ENCODE data around the gene UGT2B7.

UGT2B7 gene

GRCh38 chr4:69120870-69121269 lies 24.6 kb downstream of the UGT2B7 start:
- Histone ChIP-seq H3K4me3 (ENCODE audit: insufficient read depth, low read length, poor library complexity, severe bottlenecking) (no peak overlapping the region), H3K9me3 (ENCODE audit: insufficient read depth, low read length) (no peaks in the 10 kb centered on the region), H3K9me2 (replicated peaks; ENCODE audit: insufficient read depth, low read length) (no peaks in the 10 kb centered on the region), H3K79me2 (ENCODE audit: insufficient read depth, low read length) (no peaks in the 10 kb centered on the region), H2AFZ (ENCODE audit: low read depth, low read length, severe bottlenecking) (no peak overlapping the region), H3K27ac (ENCODE audit: low read depth, low read length) (no peak overlapping the region), H4K20me1 (ENCODE audit: low read depth, low read length) (no peaks in the 10 kb centered on the region), H3K27me3 (ENCODE audit: low read length) (no peaks in the 10 kb centered on the region), H3F3A (ENCODE audit: insufficient read depth) (no peaks in the 10 kb centered on the region), H3K9ac (ENCODE audit: low read length) (no peak overlapping the region), H3K4me2 (ENCODE audit: low read depth, low read length, poor library complexity, severe bottlenecking) (no peak overlapping the region), H3K36me3 (ENCODE audit: low read length) (no peaks in the 10 kb centered on the region)
- TF ChIP-seq EZH2phosphoT487 (conservative IDR thresholded peaks at IDR 0.05; ENCODE audit: low read length): no peak
- no peak for TF ChIP-seq CTCF (IDR thresholded peaks at IDR 0.05; ENCODE audit: insufficient read depth, low read length, poor library complexity, severe bottlenecking)

- H3K79me2 ChIP-seq (ENCODE audit: insufficient read depth, low read length): no peaks in the 10 kb centered on the region
- no peak overlapping the region for H3K4me2 ChIP-seq (ENCODE audit: low read depth, low read length, poor library complexity, severe bottlenecking)
- H3K27ac ChIP-seq (ENCODE audit: low read depth, low read length): no peak overlapping the region
- no peaks in the 10 kb centered on the region for H3F3A ChIP-seq (ENCODE audit: insufficient read depth)
- no peaks in the 10 kb centered on the region for H3K9me2 ChIP-seq (replicated peaks; ENCODE audit: insufficient read depth, low read length)
- no peak for TF ChIP-seq CTCF (IDR thresholded peaks at IDR 0.05; ENCODE audit: insufficient read depth, low read length, poor library complexity, severe bottlenecking)
- TF ChIP-seq EZH2phosphoT487 (conservative IDR thresholded peaks at IDR 0.05; ENCODE audit: low read length): no peak
- no peaks in the 10 kb centered on the region for H4K20me1 ChIP-seq (ENCODE audit: low read depth, low read length)
- no peaks in the 10 kb centered on the region for H3K36me3 ChIP-seq (ENCODE audit: low read length)
- no peaks in the 10 kb centered on the region for H3K9me3 ChIP-seq (ENCODE audit: insufficient read depth, low read length)
- no peak overlapping the region for H3K9ac ChIP-seq (ENCODE audit: low read length)
- H3K4me3 ChIP-seq (ENCODE audit: insufficient read depth, low read length, poor library complexity, severe bottlenecking): no peak overlapping the region
- no peak overlapping the region for H2AFZ ChIP-seq (ENCODE audit: low read depth, low read length, severe bottlenecking)
- H3K27me3 ChIP-seq (ENCODE audit: low read length): no peaks in the 10 kb centered on the region
These were observed 26.2 kb downstream of the UGT2B7 start for GRCh38 chr4:69122476-69122875.

- H3K4me2 ChIP-seq (ENCODE audit: low read depth, low read length, poor library complexity, severe bottlenecking): no peak overlapping the region
- H3K9me2 ChIP-seq (replicated peaks; ENCODE audit: insufficient read depth, low read length): no peaks in the 10 kb centered on the region
- no peak for TF ChIP-seq CTCF (IDR thresholded peaks at IDR 0.05; ENCODE audit: insufficient read depth, low read length, poor library complexity, severe bottlenecking)
- no peak for TF ChIP-seq EZH2phosphoT487 (conservative IDR thresholded peaks at IDR 0.05; ENCODE audit: low read length)
- H3K79me2 ChIP-seq (ENCODE audit: insufficient read depth, low read length): no peaks in the 10 kb centered on the region
- H4K20me1 ChIP-seq (ENCODE audit: low read depth, low read length): no peaks in the 10 kb centered on the region
- no peak overlapping the region for H3K9ac ChIP-seq (ENCODE audit: low read length)
- H3K36me3 ChIP-seq (ENCODE audit: low read length): no peaks in the 10 kb centered on the region
- no peak overlapping the region for H3K4me3 ChIP-seq (ENCODE audit: insufficient read depth, low read length, poor library complexity, severe bottlenecking)
- H3K27ac ChIP-seq (ENCODE audit: low read depth, low read length): no peak overlapping the region
- no peaks in the 10 kb centered on the region for H3F3A ChIP-seq (ENCODE audit: insufficient read depth)
- H2AFZ ChIP-seq (ENCODE audit: low read depth, low read length, severe bottlenecking): no peak overlapping the region
- H3K9me3 ChIP-seq (ENCODE audit: insufficient read depth, low read length): no peaks in the 10 kb centered on the region
- H3K27me3 ChIP-seq (ENCODE audit: low read length): no peaks in the 10 kb centered on the region
These were observed 28.7 kb downstream of the UGT2B7 start for GRCh38 chr4:69124941-69125340.

Data from SU-DHL-6 (cell line).